K562 (cell line): ENCODE measurements around the gene MUC22. TPM values are rescaled to one million over a fixed set of nuclear protein-coding genes. Genes with fewer than 3 reads are reported as not detected.

Experiments
- ATAC-seq: fragments of 200-7000 bp; cut with Tn5 transposase; 3 replicates; pipeline ENCODE4 v1.9.1; 2020; ENCODE audit warnings: moderate library complexity
- BruUV-seq: library from RNA; stranded (reverse); fragments of 400-500 nt; replicated peaks from 2 replicates; lab custom pipeline; 2021; lab: Mats Ljungman, UMichigan
- CTCF ChIA-PET: fragments of 300-600 bp; formaldehyde crosslinking; extraction: SDS; loops from one replicate; lab custom pipeline; 2021; ENCODE audit warnings: low intra/inter-chr PET ratio; lab: Yijun Ruan, JAX
- POLR2A ChIA-PET: fragments of 300-600, 350-650 bp; sonication (Branson Sonifier 250); formaldehyde crosslinking; extraction: SDS; loops from one replicate; lab custom pipeline; 2021; ENCODE audit warnings: antibody characterized with exemption, inconsistent platforms; lab: Yijun Ruan, JAX
- DNase-seq, 4 experiments: peaks; one replicate each; pipeline versions ENCODE4 v3.0.0 to v3.0.0-alpha.2; 2011 to 2018; ENCODE audit warnings: low spot score in 3 of 4, mixed read lengths in 3 of 4; ENCODE audit errors: extremely low read depth in 1 of 4
- FAIRE-seq: peaks from 2 replicates; lab custom pipeline; 2011; peaks lifted over from hg19 to GRCh38; lab: Jason Lieb, UNC
- H2AFZ ChIP-seq: 2 replicates; pipeline ENCODE4 v1.6.0; 2011; ENCODE audit warnings: low read depth, low read length, control low read depth, inconsistent platforms
- H3K27ac ChIP-seq: fragments of 200-600 bp; 3 replicates; pipeline ENCODE4 v1.8.0; 2011; ENCODE audit warnings: low read depth, mild to moderate bottlenecking, control low read depth, inconsistent platforms, low read length, moderate library complexity, mixed read lengths; ENCODE audit errors: extremely low read depth
- H3K27me3 ChIP-seq, 2 experiments: fragments of 300-600 bp in 1 of 2; 2 replicates in 1 of 2; 3 replicates in 1 of 2; pipeline versions ENCODE4 v1.6.0 to v1.8.0; 2011; ENCODE audit warnings: inconsistent platforms in 2 of 2, low read length in 2 of 2, mild to moderate bottlenecking in 1 of 2, mixed read lengths in 1 of 2, moderate library complexity in 1 of 2; ENCODE audit not compliant: control insufficient read depth in 2 of 2, insufficient read depth in 2 of 2
- H3K36me3 ChIP-seq: fragments of 300-600 bp; 3 replicates; pipeline ENCODE4 v1.8.0; 2011; ENCODE audit warnings: mild to moderate bottlenecking, low read length, inconsistent platforms; ENCODE audit not compliant: control insufficient read depth, insufficient read depth
- H3K4me1 ChIP-seq, 2 experiments: fragments of 200-600 bp in 1 of 2; replicated peaks in 1 of 2; 2 replicates in 1 of 2; 3 replicates in 1 of 2; pipeline versions ENCODE4 v1.5.1 to v1.8.0; 2011; ENCODE audit warnings: inconsistent platforms in 2 of 2, low read length in 2 of 2, mild to moderate bottlenecking in 1 of 2, mixed read lengths in 1 of 2, moderate library complexity in 1 of 2; ENCODE audit not compliant: control insufficient read depth in 2 of 2, insufficient read depth in 2 of 2
- H3K4me2 ChIP-seq: 2 replicates; pipeline ENCODE4 v1.6.1; 2011; ENCODE audit warnings: low read length, control low read depth, inconsistent platforms, mixed read lengths; ENCODE audit not compliant: insufficient read depth
- H3K4me3 ChIP-seq: fragments of 200-600 bp; sonication (generic), shearing (Covaris generic); 2 replicates; pipeline ENCODE4 v1.5.1; 2016; ENCODE audit warnings: control low read depth, inconsistent platforms
- H3K79me2 ChIP-seq: fragments of 200-600 bp; 3 replicates; pipeline ENCODE4 v1.8.0; 2011; ENCODE audit warnings: low read length, inconsistent platforms; ENCODE audit not compliant: control insufficient read depth, insufficient read depth
- H3K9ac ChIP-seq, 2 experiments: 2 replicates each; pipeline versions ENCODE4 v1.6.0 to v1.6.1; 2011; ENCODE audit warnings: low read depth in 2 of 2, low read length in 2 of 2, control low read depth in 1 of 2, inconsistent platforms in 1 of 2, mild to moderate bottlenecking in 1 of 2, mixed read lengths in 1 of 2; ENCODE audit not compliant: insufficient read depth in 1 of 2
- H3K9me1 ChIP-seq: one replicate; pipeline ENCODE4 v1.6.0; 2011; ENCODE audit warnings: inconsistent platforms, mild to moderate bottlenecking, low read length, moderate library complexity; ENCODE audit not compliant: control insufficient read depth, insufficient read depth
- H3K9me3 ChIP-seq: replicated peaks from 2 replicates; pipeline ENCODE4 v1.5.1; 2011; ENCODE audit warnings: low read depth, low read length, inconsistent platforms; ENCODE audit not compliant: control insufficient read depth, insufficient read depth
- H4K20me1 ChIP-seq: replicated peaks from 2 replicates; pipeline ENCODE4 v1.6.1; 2011; ENCODE audit warnings: low read length, inconsistent platforms, mixed read lengths; ENCODE audit not compliant: control insufficient read depth, insufficient read depth
- CC2D1A ChIP-seq: fragments of 450-650 bp; IDR thresholded peaks from 2 replicates; pipeline ENCODE4 v1.6.1; 2017; ENCODE audit warnings: mild to moderate bottlenecking
- CHAMP1 ChIP-seq: fragments of 450-650 bp; IDR thresholded peaks from 2 replicates; pipeline ENCODE4 v1.6.1; 2016; ENCODE audit warnings: mild to moderate bottlenecking
- CTCF ChIP-seq, 3 experiments: IDR thresholded peaks in 2 of 3; conservative IDR thresholded peaks in 1 of 3; 2 replicates each; pipeline ENCODE4 v1.5.1; 2011 to 2012; ENCODE audit warnings: low read length in 3 of 3, mild to moderate bottlenecking in 3 of 3, control low read depth in 2 of 3, improper control_type of control experiment in 1 of 3, inconsistent platforms in 1 of 3, low read depth in 1 of 3, mixed read lengths in 1 of 3, moderate library complexity in 1 of 3; ENCODE audit not compliant: insufficient read depth in 2 of 3
- FUS ChIP-seq: fragments of 200-400 bp; formaldehyde crosslinking; optimal IDR thresholded peaks from 2 replicates; pipeline ENCODE3; 2017; ENCODE audit warnings: low read depth, low read length
- KDM2B ChIP-seq: fragments of 250-450 bp; sonication (Bioruptor Pico); IDR thresholded peaks from 2 replicates; pipeline ENCODE4 v1.8.0; 2021; ENCODE audit warnings: mild to moderate bottlenecking, moderate library complexity
- RCOR1 ChIP-seq, 2 experiments: IDR thresholded peaks; 2 replicates each; pipeline ENCODE4 v1.6.1; 2012; ENCODE audit warnings: low read depth in 2 of 2, low read length in 2 of 2, borderline replicate concordance in 1 of 2, improper control_type of control experiment in 1 of 2
- TCF7 ChIP-seq: sonication (generic); IDR thresholded peaks from 2 replicates; pipeline ENCODE4 v1.6.1; 2016; ENCODE audit warnings: antibody characterized with exemption, borderline replicate concordance
- TRIM24 ChIP-seq, 2 experiments: fragments of 450-650 bp; IDR thresholded peaks; 2 replicates each; pipeline ENCODE4 v1.6.1; 2016
- YY1 ChIP-seq, 3 experiments: IDR thresholded peaks; 2 replicates each; pipeline ENCODE4 v1.6.1; 2011; ENCODE audit warnings: low read length in 2 of 3, mild to moderate bottlenecking in 2 of 3, moderate library complexity in 2 of 3, borderline replicate concordance in 1 of 3, control low read depth in 1 of 3, low read depth in 1 of 3; ENCODE audit not compliant: insufficient read depth in 3 of 3, insufficient replicate concordance in 2 of 3, control insufficient read depth in 1 of 3, insufficient read length in 1 of 3; ENCODE audit errors: extremely low read depth in 1 of 3
- ZBTB49 ChIP-seq: sonication (generic); formaldehyde crosslinking; IDR thresholded peaks from 2 replicates; pipeline ENCODE4 v1.8.0; 2022; ENCODE audit warnings: missing genetic modification reagents, mild to moderate bottlenecking, borderline replicate concordance
- ZNF707 ChIP-seq: fragments of 250-450 bp; sonication (Bioruptor Pico); conservative IDR thresholded peaks from 2 replicates; pipeline ENCODE4 v1.8.0; 2022; ENCODE audit warnings: inconsistent platforms, mild to moderate bottlenecking, moderate library complexity
- WGBS: fragments of 100-300 bp; shearing (Covaris generic); methylation state at CpG from one replicate; pipeline ENCODE4 v1.1.6; 2016; ENCODE audit warnings: low coverage, mixed read lengths; ENCODE audit not compliant: insufficient coverage; ENCODE audit errors: missing lambda C conversion rate; 5-methylcytosine and 5-hydroxymethylcytosine counted together
- in situ Hi-C: fragments of 300-500 bp; cut with MboI; formaldehyde crosslinking; loops from 4 replicates; pipeline ENCODE4 v1.15.0; 2018; ENCODE audit warnings: inconsistent platforms, mixed read lengths
- intact Hi-C: fragments of 100-400 bp; cut with micrococcal nuclease; formaldehyde crosslinking; loops from 2 replicates; pipeline ENCODE4 v1.14.2; 2022
- polyA plus RNA-seq, 8 experiments: library from polyadenylated mRNA; depleted of rRNA in 4 of 8; stranded (reverse) in 5 of 8; unstranded in 3 of 8; fragments of >200 nt; fragmentation: Nextera tagmentation in 2 of 8; fragmentation: Illumina TruSeq in 1 of 8; extraction: Ambion mirVana in 2 of 8; extraction: Trizol in 1 of 8; gene quantifications; 2 replicates each; pipeline versions ENCODE4 v1.2.1 to v1.2.3, GENCODE V29; 2011 to 2014; ENCODE audit warnings: inconsistent platforms in 1 of 8, missing spikeins in 1 of 8
- total RNA-seq, 7 experiments: library from RNA; depleted of rRNA in 6 of 7; stranded (reverse); fragments of >200 nt in 6 of 7; fragmentation: Illumina TruSeq in 2 of 7; extraction: Trizol in 2 of 7; gene quantifications; 2 replicates each; pipeline versions ENCODE4 v1.2.1 to v1.2.3, GENCODE V29; 2011 to 2021; ENCODE audit warnings: low replicate concordance in 1 of 7

Gene MUC22
- total and polyA plus RNA-seq, 9 of the 15 experiments (the other 6 are each of a cell fraction or from before 2014, with no cell fraction given) = 0.01 to 0.03 TPM; not detected in 7

DNA sequence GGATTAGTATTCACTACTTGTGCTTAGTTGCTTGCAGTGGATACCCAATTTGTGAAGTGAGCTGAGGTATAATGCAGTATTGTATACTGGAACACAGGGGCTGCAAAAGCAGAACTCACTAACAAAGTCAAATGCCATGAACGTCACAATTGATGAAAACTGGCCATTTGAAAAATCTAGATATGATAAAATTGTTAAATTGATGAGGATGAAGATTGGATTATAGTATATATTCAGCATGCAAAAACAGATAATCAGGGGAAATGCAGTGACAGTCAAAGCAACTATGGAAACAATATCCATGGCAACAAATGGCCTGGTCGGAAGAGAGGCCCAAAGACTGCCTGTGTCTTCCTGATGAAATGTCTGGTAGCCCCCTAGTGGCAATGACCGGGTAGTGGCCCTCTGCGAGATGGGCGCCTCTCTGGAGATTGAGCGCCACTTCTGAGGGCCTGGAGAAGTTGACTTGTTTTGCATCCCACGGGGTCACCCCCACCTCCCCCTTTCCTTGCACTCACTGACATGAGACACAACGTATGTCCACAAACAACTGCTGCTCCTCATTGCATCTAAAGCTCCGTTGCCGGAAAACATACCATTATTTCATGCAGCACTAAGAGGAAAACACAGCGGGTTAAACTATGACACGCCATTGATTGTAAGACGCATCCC lies 58.5 kb downstream of the MUC22 start:
- Histone ChIP-seq H3K4me2 (no peak overlapping the region), H2AFZ (peak overlapping the region; percentile 60; the same call in 1 of the 2 replicates)
- no TSS peak for BruUV-seq
- TF ChIP-seq TRIM24 (IDR thresholded peaks at IDR 0.05) (no peak), YY1 (IDR thresholded peaks at IDR 0.05; ENCODE audit: borderline replicate concordance in 1 of 3, control insufficient read depth in 1 of 3, extremely low read depth in 1 of 3, insufficient read depth in 3 of 3, insufficient read length in 1 of 3, insufficient replicate concordance in 2 of 3, low read depth in 1 of 3, low read length in 2 of 3) (peak in 2 of 3 experiments; percentile 24 to 30), RCOR1 (IDR thresholded peaks at IDR 0.05; ENCODE audit: borderline replicate concordance in 1 of 2, low read depth in 2 of 2, low read length in 2 of 2) (peak in 1 of 2 experiments; percentile 81; a peak in 2 of 4 replicates), KDM2B (CRISPR knock-in tag) (no peak), CC2D1A (no peak), ZNF707 (CRISPR knock-in tag) (no peak), FUS (no peak), CTCF (IDR thresholded peaks at IDR 0.05 in 2 of 3, conservative IDR thresholded peaks at IDR 0.05 in 1 of 3; ENCODE audit: insufficient read depth in 2 of 3, low read depth in 1 of 3, low read length in 3 of 3) (peak; percentile 93 to 98 (median 95)), TCF7 (0 out of 2 replicates have a peak, but pooled peaks have one; percentile 36), CHAMP1 (0 out of 2 replicates have a peak, but pooled peaks have one; percentile 27), ZBTB49 (CRISPR knock-in tag) (0 out of 2 replicates have a peak, but pooled peaks have one; percentile 69)

More for the DNA sequence above, 58.5 kb downstream of the MUC22 start:
- peak; percentile 84 to 87 (median 85) for DNase-seq
- WGBS = 31% methylated on average over 13 of the region's 13 CpGs
- Histone ChIP-seq H3K79me2 (no peaks in the 10 kb centered on the region), H3K27ac (no peak overlapping the region), H3K9ac (no peak overlapping the region), H3K9me3 (no peaks in the 10 kb centered on the region), H3K4me3 (no peak overlapping the region), H3K36me3 (no peaks in the 10 kb centered on the region), H3K27me3 (peaks cover 0 to 6% of the 10 kb centered on the region in 2 experiments; a peak in 2 of 5 replicates), H4K20me1 (no peaks in the 10 kb centered on the region), H3K4me1 (peaks cover 0 to 3% of the 10 kb centered on the region in 2 experiments; a peak in 2 of 5 replicates), H3K9me1 (no peaks in the 10 kb centered on the region)
- ATAC-seq = peak; percentile 99
- in situ Hi-C loops = no loop called here
- intact Hi-C loops = loop anchor here (1.0 kb wide), 1 partner anchor 154 kb away; no protein-coding TSS in a partner anchor
- FAIRE-seq = peak; percentile 89
- POLR2A ChIA-PET = interaction anchor here (0.7 to 1.1 kb wide), 2 partner anchors 12 to 453 kb away, joined by 3 read pairs; no protein-coding TSS in a partner anchor
- CTCF ChIA-PET = interaction anchor here (0.9 to 3.5 kb wide), 5 partner anchors 12 to 241 kb away, joined by 3 to 26 read pairs (median 4); no protein-coding TSS in a partner anchor
